Panc1 (cell line): Measurements from ENCODE around the gene SERGEF. TPM values are rescaled to one million over a fixed set of nuclear protein-coding genes. Genes with fewer than 3 reads are reported as not detected.

Experiments used
- ATAC-seq: fragments of 200-7000 bp; cut with Tn5 transposase; 2 replicates; pipeline ENCODE4 v1.9.1; 2020; ENCODE audit warnings: mild to moderate bottlenecking, moderate library complexity
- BruUV-seq: library from RNA; stranded (reverse); fragments of 400-500 nt; replicated peaks from 2 replicates; lab custom pipeline; 2021; lab: Mats Ljungman, UMichigan
- CTCF ChIA-PET: fragments of 300-600 bp; sonication (Branson Sonifier 250); formaldehyde crosslinking; loops from one replicate; lab custom pipeline; 2022; ENCODE audit warnings: antibody characterized with exemption; lab: Charles Lee
- POLR2A ChIA-PET: fragments of 300-600 bp; sonication (Branson Sonifier 250); formaldehyde crosslinking; loops from one replicate; lab custom pipeline; 2022; ENCODE audit warnings: antibody characterized with exemption; lab: Charles Lee
- DNase-seq: peaks from one replicate; pipeline ENCODE4 v3.0.0-alpha.2; 2010; ENCODE audit warnings: low read depth, low spot score
- H3K27ac ChIP-seq: 2 replicates; pipeline ENCODE4 v1.5.1; 2011; ENCODE audit warnings: mild to moderate bottlenecking, low read length, inconsistent platforms
- H3K27me3 ChIP-seq: fragments of 200-500 bp; sonication (Bioruptor generic); 2 replicates; pipeline ENCODE4 v1.6.0; 2014; ENCODE audit warnings: low read length, inconsistent platforms; ENCODE audit not compliant: control insufficient read depth, insufficient read depth
- H3K36me3 ChIP-seq: fragments of 200-500 bp; sonication (Bioruptor generic); 2 replicates; pipeline ENCODE4 v1.5.1; 2014; ENCODE audit warnings: inconsistent platforms, mild to moderate bottlenecking, low read length, moderate library complexity; ENCODE audit not compliant: control insufficient read depth, insufficient read depth
- H3K4me1 ChIP-seq: 2 replicates; pipeline ENCODE4 v1.5.1; 2011; ENCODE audit warnings: inconsistent platforms, mild to moderate bottlenecking, low read length, moderate library complexity; ENCODE audit not compliant: control insufficient read depth, insufficient read depth
- H3K4me3 ChIP-seq, 2 experiments: 2 replicates each; pipeline ENCODE4 v1.5.1; 2011 to 2012; ENCODE audit warnings: low read depth in 2 of 2, low read length in 2 of 2, mild to moderate bottlenecking in 2 of 2, inconsistent platforms in 1 of 2, moderate library complexity in 1 of 2
- H3K9me3 ChIP-seq: fragments of 200-500 bp; sonication (Bioruptor generic); 2 replicates; pipeline ENCODE4 v1.5.1; 2014; ENCODE audit warnings: low read depth, mild to moderate bottlenecking, inconsistent platforms, low read length, moderate library complexity; ENCODE audit not compliant: control insufficient read depth, insufficient read depth
- CTCF ChIP-seq: fragments of 450-650 bp; IDR thresholded peaks from 2 replicates; pipeline ENCODE4 v1.5.1; 2017; ENCODE audit warnings: mild to moderate bottlenecking
- POLR2AphosphoS5 ChIP-seq: IDR thresholded peaks from 2 replicates; pipeline ENCODE4 v1.6.1; 2012; ENCODE audit warnings: mild to moderate bottlenecking, low read depth, low read length, moderate library complexity
- SIN3A ChIP-seq: IDR thresholded peaks from 2 replicates; pipeline ENCODE4 v1.6.1; 2012; ENCODE audit warnings: low read depth, mild to moderate bottlenecking, low read length, moderate library complexity, borderline replicate concordance; ENCODE audit not compliant: insufficient read depth
- TCF7L2 ChIP-seq: IDR thresholded peaks from 2 replicates; pipeline ENCODE4 v1.6.1; 2011; ENCODE audit warnings: mild to moderate bottlenecking, low read depth, low read length, inconsistent platforms
- in situ Hi-C: cut with HindIII; loops from 2 replicates; pipeline ENCODE4 v1.10.0; 2016; ENCODE audit warnings: low sequenced_read_pairs, low pct_unique_long_range_greater_than_20kb
- intact Hi-C: fragments of 100-400 bp; cut with micrococcal nuclease; formaldehyde crosslinking; loops from one replicate; pipeline ENCODE4 v1.10.0; 2022; ENCODE audit not compliant: unreplicated experiment
- total RNA-seq: library from RNA; stranded (reverse); gene quantifications from one replicate; pipeline ENCODE4 v1.2.1, GENCODE V29; 2021; ENCODE audit not compliant: unreplicated experiment
- TF ChIP-seq, protein P1 (sequence below), 2 experiments: IDR thresholded peaks; 2 replicates each; pipeline ENCODE4 v1.6.1; 2011 to 2012; ENCODE audit warnings: low read depth in 2 of 2, control low read depth in 1 of 2, low read length in 1 of 2, mild to moderate bottlenecking in 1 of 2, moderate library complexity in 1 of 2; ENCODE audit not compliant: insufficient read depth in 1 of 2

Gene SERGEF
- total RNA-seq, 1 experiment from 2014 or later = 35.5 TPM

DNA sequence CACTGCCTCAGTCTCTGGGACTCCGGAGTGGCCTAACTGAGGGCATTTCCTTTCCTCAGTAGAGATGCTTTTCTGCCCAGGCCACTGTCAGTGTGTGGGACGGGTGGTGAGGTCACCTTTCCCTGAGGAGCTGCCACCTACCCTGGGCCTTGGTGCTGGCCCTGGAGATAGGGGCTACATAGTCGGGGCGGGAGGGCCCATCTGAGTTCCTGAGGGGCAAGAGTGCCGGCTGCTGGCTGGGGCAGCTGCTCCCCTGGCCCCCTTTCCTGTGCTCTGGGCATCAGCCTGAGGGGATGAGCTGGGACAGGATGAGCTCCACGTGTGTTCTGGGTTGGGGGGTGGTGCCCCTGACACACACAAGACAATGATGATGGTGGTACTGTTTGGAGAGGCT, 272.9 kb downstream of the SERGEF start:
- H3K27me3 ChIP-seq = no peaks in the 10 kb centered on the region
- intact Hi-C loops (no loop called here), in situ Hi-C loops (no loop called here)
- H3K27ac ChIP-seq = no peak overlapping the region
- no peak for DNase-seq
- CTCF ChIA-PET = no interaction called here
- TF ChIP-seq TCF7L2 (no peak), CTCF (no peak), SIN3A (no peak), POLR2AphosphoS5 (no peak)
- TF ChIP-seq, protein P1, sequence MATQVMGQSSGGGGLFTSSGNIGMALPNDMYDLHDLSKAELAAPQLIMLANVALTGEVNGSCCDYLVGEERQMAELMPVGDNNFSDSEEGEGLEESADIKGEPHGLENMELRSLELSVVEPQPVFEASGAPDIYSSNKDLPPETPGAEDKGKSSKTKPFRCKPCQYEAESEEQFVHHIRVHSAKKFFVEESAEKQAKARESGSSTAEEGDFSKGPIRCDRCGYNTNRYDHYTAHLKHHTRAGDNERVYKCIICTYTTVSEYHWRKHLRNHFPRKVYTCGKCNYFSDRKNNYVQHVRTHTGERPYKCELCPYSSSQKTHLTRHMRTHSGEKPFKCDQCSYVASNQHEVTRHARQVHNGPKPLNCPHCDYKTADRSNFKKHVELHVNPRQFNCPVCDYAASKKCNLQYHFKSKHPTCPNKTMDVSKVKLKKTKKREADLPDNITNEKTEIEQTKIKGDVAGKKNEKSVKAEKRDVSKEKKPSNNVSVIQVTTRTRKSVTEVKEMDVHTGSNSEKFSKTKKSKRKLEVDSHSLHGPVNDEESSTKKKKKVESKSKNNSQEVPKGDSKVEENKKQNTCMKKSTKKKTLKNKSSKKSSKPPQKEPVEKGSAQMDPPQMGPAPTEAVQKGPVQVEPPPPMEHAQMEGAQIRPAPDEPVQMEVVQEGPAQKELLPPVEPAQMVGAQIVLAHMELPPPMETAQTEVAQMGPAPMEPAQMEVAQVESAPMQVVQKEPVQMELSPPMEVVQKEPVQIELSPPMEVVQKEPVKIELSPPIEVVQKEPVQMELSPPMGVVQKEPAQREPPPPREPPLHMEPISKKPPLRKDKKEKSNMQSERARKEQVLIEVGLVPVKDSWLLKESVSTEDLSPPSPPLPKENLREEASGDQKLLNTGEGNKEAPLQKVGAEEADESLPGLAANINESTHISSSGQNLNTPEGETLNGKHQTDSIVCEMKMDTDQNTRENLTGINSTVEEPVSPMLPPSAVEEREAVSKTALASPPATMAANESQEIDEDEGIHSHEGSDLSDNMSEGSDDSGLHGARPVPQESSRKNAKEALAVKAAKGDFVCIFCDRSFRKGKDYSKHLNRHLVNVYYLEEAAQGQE (IDR thresholded peaks at IDR 0.05; ENCODE audit: insufficient read depth in 1 of 2, low read depth in 2 of 2, low read length in 1 of 2) = no peak
- POLR2A ChIA-PET = interaction anchor here (0.5 kb wide), 1 partner anchor 832 kb away, joined by 3 read pairs; no protein-coding TSS in a partner anchor
- no peak overlapping the region for H3K4me3 ChIP-seq
- ATAC-seq = 0 out of 2 replicates have a peak, but pooled peaks have one; percentile 18
- H3K36me3 ChIP-seq = no peaks in the 10 kb centered on the region
- no peaks in the 10 kb centered on the region for H3K4me1 ChIP-seq
- no TSS peak for BruUV-seq
- no peaks in the 10 kb centered on the region for H3K9me3 ChIP-seq

DNA sequence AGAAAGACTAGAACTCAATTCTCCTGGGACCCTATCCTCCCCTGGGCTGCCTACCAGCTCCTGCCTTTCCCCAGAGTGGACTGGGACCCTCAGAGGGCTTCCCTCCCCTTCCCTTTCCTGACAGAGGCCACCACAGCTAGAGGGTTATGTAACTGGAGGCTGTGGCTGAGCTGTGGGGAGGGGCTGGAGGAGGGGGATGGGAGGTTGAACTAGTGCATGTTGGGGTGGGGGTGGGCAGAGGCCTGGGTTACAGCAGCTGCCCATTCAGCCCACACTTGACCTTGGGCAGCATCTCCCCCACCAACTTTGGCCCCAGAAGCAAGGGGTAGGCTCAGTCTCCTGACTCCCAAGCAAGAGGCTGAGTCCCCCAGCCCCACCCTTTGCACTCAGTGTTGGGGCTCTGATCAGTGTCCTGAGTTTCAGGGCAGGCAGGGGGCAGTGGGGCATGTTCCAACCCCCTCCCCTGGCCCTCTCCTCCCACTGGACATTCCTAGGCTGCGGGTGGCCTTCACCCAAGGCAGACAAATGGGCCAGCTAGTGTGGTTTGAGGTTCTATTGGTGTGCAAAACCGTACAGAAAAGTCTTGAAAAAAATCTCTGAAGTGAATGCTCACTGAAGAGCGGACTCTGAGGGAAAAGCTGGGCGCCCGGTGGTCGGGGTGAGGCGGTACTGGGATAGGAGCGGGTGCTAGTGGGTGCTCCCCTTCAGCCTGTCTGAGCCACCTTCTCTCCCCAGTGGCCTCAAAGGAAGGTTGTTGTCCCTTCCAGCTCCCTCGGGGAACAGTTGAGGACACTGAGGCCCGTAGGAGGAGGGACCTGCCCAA, 274.5 kb downstream of the SERGEF start:
- ATAC-seq (no peak), DNase-seq (no peak)
- Histone ChIP-seq H3K36me3 (no peaks in the 10 kb centered on the region), H3K4me1 (no peaks in the 10 kb centered on the region), H3K4me3 (no peak overlapping the region), H3K27me3 (no peaks in the 10 kb centered on the region), H3K27ac (no peak overlapping the region), H3K9me3 (no peaks in the 10 kb centered on the region)
- in situ Hi-C loops = no loop called here
- CTCF ChIA-PET = no interaction called here
- intact Hi-C loops = no loop called here
- POLR2A ChIA-PET = no interaction called here
- BruUV-seq = no TSS peak
- TF ChIP-seq SIN3A (no peak), TCF7L2 (no peak), CTCF (no peak), POLR2AphosphoS5 (no peak)
- TF ChIP-seq, protein P1 (IDR thresholded peaks at IDR 0.05; ENCODE audit: insufficient read depth in 1 of 2, low read depth in 2 of 2, low read length in 1 of 2) = no peak
